GM12865 (cell line): Measurements from ENCODE around the gene RFLNA.
"Not testable (repeated sequence)": the region's sequence is repeated elsewhere in the genome, so short reads cannot be mapped to it uniquely, and the experiment has no call there.

ENCODE experiments used
- DNase-seq: peaks from one replicate; pipeline ENCODE4 v3.0.0; 2010; ENCODE audit warnings: low read depth
- H3K4me3 ChIP-seq: 2 replicates; pipeline ENCODE4 v1.5.1; 2011; ENCODE audit warnings: mild to moderate bottlenecking, low read depth, low read length, control low read depth
- TF ChIP-seq, protein P1 (sequence below): IDR thresholded peaks from 2 replicates; pipeline ENCODE4 v1.5.1; 2011; ENCODE audit warnings: low read length, control low read depth, low read depth, inconsistent platforms; ENCODE audit not compliant: insufficient read depth; ENCODE audit errors: missing control alignments

RFLNA gene

DNA sequence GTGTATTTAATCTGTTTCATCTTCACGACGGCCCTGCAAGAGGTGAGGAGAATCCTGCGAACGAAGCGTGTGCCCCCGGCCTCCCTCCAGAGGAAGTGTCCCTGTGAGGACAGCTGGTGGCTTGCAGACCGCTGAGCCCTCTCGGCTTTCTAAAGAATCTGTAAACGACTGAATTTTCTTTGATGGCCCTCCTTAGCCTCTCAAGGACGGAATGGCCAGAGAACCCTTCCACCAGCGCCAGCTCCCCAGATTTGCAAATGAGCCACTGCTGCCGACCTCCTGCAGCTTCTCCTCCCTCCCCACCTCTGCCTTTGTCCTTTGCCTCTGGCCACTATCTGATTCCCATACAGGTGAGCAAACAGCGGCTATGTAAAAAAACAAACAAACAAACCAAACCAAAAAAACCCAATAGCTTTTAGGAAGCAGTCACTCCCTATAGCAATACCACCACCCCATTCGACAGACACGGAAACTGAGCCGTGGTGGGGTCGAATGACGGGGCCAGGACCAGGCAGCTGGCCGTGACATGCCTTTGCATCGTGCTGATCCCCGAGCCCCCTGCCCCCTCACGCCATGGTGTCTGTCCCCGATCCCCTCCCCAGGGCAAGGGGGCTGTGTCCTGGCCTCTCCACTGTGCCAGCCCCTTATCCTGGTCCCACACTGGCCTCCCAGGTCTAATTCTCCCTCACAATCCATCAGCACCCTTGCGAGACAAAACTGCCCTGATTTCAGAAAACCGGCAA lies 23.6 kb downstream of the RFLNA start:
- TF ChIP-seq, protein P1, sequence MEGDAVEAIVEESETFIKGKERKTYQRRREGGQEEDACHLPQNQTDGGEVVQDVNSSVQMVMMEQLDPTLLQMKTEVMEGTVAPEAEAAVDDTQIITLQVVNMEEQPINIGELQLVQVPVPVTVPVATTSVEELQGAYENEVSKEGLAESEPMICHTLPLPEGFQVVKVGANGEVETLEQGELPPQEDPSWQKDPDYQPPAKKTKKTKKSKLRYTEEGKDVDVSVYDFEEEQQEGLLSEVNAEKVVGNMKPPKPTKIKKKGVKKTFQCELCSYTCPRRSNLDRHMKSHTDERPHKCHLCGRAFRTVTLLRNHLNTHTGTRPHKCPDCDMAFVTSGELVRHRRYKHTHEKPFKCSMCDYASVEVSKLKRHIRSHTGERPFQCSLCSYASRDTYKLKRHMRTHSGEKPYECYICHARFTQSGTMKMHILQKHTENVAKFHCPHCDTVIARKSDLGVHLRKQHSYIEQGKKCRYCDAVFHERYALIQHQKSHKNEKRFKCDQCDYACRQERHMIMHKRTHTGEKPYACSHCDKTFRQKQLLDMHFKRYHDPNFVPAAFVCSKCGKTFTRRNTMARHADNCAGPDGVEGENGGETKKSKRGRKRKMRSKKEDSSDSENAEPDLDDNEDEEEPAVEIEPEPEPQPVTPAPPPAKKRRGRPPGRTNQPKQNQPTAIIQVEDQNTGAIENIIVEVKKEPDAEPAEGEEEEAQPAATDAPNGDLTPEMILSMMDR, result no peak
- DNase-seq, result no peak
- H3K4me3 ChIP-seq, result no peak overlapping the region

DNA sequence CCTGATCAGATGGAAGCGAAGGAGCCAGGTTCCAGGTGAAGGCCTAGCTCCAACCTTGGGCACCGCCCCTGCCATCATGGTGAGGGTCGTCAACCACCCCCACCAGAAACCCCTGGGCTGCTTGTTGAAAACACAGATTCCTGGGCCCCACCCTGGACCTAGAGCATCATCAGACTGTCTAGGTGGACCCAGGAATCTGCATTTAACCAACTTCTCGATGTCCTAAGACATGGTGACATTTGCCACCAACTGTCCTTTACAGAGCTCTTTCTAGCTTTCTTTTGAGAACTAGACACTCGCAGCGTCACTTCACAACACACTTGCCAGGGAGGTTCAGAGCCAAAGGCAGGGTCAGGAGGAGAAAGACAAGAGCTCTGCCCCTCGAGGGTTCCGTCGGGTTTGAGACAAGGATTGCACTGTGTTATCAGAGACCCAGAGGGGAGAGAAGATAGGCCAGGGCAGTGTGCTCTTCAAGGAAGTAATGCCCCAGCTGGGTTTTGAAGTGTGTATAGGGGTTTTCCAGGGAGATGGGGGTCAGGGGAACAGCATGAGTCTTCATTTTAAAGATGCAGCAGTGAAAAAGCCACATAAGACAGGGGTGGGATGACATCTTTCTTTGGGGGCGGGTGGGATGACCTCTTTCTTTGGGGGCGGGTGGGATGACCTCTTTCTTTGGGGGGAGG lies 24.6 kb downstream of the RFLNA start:
- peak; percentile 7 for DNase-seq
- TF ChIP-seq, protein P1, result no peak
- no peak overlapping the region for H3K4me3 ChIP-seq

DNA sequence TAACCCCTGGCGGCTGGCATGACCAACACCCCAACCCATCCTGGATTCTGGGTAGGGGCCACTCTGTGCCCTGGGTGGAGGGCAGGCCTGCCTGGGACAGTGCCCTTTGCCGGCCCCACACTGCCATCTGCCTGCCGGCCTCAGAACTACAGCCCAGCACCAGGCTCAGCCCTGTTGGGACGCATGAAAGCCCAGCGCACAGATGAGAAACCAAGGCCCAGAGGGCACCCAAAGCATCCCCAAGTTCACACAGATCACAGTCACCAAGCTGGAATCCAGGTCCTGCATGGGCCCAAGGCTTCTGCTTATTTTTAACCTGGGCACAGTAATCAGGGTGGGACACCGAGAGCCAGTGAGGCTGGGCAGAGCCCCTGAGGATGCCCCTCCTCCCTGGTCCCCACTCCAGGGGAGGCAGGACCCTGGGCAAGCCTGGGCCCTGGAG lies 26.2 kb downstream of the RFLNA start:
- TF ChIP-seq, protein P1, result peak; percentile 94
- peak; percentile 61 for DNase-seq
- H3K4me3 ChIP-seq, result no peak overlapping the region

DNA sequence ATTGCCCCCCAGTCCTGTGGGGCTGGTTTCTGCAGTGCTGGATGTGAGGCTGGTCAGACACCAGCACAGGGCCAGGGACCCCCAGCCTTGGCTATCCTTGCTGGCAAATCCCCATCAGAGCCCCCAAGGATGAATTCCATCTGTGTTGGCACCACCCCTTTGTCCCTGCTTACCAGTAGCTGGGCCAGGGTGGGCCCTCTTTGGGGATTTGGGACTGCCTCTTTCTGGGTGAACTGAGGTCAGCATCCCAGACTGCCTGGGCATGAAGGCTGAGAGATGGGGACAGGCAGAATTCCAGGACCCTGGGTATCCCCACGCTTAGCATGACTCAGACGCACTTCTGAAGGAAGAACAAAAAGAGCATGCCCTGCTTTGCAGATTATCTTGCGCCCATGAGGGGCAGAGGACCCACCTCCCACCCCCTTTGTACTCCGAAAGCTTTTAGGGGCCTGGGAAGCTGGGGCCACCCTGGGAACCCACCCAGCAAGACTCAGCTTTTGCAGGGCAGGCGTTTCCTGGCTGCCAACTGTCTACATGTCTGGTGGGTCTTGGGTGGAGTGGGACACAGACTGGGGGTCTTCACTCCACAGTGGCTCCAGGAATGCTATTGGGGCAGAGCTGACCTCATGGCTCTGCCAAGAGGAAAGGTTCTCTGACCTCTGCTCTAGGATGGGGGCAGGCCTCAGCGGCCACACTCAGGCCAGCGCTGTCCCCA lies 26.8 kb downstream of the RFLNA start:
- TF ChIP-seq, protein P1, result no peak
- no peak for DNase-seq
- H3K4me3 ChIP-seq, result no peak overlapping the region

DNA sequence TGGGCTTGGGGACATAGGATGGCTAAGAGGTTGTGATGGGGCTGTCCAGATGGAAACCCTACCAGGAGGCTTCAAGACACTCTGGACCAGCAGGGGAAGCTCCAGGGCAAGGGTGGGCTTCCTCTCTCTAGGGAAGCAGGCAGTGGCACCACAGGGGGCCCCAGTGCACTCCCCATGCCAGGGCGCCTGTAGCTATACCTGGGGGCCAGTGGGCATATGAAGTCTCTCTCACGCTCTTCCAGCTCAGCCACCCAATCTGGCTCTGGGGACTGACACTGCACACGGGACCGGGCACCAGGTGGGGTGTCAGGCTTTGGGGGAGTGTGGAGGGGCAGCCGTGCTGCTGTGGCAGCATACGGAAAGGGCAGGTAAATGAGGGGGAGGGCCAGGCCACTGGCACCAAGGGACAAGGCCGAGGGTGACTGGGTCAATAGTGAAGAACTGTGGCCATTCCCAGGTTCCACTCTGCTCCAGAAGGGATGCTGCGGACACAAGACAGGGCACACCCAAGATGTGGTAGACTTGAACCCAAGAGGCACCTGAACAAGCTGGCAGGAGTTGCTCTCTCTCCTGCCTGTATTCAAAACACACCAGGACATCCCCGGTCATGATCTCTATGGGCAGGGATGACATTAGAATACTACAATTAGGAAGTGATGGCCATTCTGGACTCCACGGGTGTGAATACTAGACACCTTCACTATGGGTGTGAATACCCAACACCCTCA lies 27.5 kb downstream of the RFLNA start:
- peak; percentile 10 for DNase-seq
- H3K4me3 ChIP-seq, result no peak overlapping the region
- TF ChIP-seq, protein P1, result no peak

DNA sequence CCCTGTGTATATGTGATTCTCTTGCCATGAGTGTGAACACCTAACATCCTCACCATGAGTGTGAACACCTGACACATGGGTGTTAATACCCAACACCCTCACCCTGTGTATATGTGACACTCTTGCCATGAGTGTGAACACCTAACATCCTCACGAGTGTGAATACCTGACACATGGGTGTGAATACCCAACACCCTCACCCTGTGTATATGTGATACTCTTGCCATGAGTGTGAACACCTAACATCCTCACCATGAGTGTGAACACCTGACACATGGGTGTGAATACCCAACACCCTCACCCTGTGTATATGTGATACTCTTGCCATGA lies 28.1 kb downstream of the RFLNA start:
- DNase-seq, H3K4me3 ChIP-seq: not testable (repeated sequence)
